Mesendoderm (in vitro differentiated cells): ENCODE measurements around the gene ITSN1.
"Not testable (repeated sequence)": the region's sequence is repeated elsewhere in the genome, so short reads cannot be mapped to it uniquely, and the experiment has no call there.

Experiments used
- DNase-seq: peaks from one replicate; pipeline ENCODE4 v3.0.0; 2013
- H2AK5ac ChIP-seq: 2 replicates; pipeline ENCODE4 v1.6.1; 2013; ENCODE audit warnings: low read length, inconsistent platforms
- H2BK120ac ChIP-seq: 2 replicates; pipeline ENCODE4 v1.6.1; 2013; ENCODE audit warnings: low read depth, mild to moderate bottlenecking, low read length, moderate library complexity, mixed read lengths
- H2BK15ac ChIP-seq: replicated peaks from 2 replicates; pipeline ENCODE4 v1.6.1; 2013; ENCODE audit warnings: low read depth, mild to moderate bottlenecking, moderate library complexity
- H2BK5ac ChIP-seq: 2 replicates; pipeline ENCODE4 v1.6.1; 2013; ENCODE audit warnings: low read length, inconsistent platforms
- H3K18ac ChIP-seq: 2 replicates; pipeline ENCODE4 v1.6.1; 2013; ENCODE audit warnings: mild to moderate bottlenecking, low read length, mixed read lengths
- H3K23ac ChIP-seq: one replicate; pipeline ENCODE4 v1.6.1; 2013; ENCODE audit warnings: low read length
- H3K27ac ChIP-seq: 2 replicates; pipeline ENCODE4 v1.5.1; 2013; ENCODE audit warnings: low read depth, mild to moderate bottlenecking, inconsistent platforms, low read length, moderate library complexity
- H3K27me3 ChIP-seq: 2 replicates; pipeline ENCODE4 v1.6.1; 2013; ENCODE audit warnings: low read length, control low read depth, mild to moderate bottlenecking, inconsistent platforms; ENCODE audit not compliant: insufficient read depth, poor library complexity
- H3K36me3 ChIP-seq: 2 replicates; pipeline ENCODE4 v1.6.1; 2013; ENCODE audit warnings: low read length, inconsistent platforms; ENCODE audit not compliant: control insufficient read depth, insufficient read depth
- H3K4ac ChIP-seq: one replicate; pipeline ENCODE4 v1.6.1; 2013; ENCODE audit warnings: low read depth, mild to moderate bottlenecking, low read length, moderate library complexity
- H3K4me1 ChIP-seq: 2 replicates; pipeline ENCODE4 v1.6.1; 2013; ENCODE audit warnings: low read depth, low read length, inconsistent platforms; ENCODE audit not compliant: control insufficient read depth
- H3K4me2 ChIP-seq: 2 replicates; pipeline ENCODE4 v1.6.1; 2013; ENCODE audit warnings: low read length
- H3K4me3 ChIP-seq: 2 replicates; pipeline ENCODE4 v1.5.1; 2013; ENCODE audit warnings: mild to moderate bottlenecking, low read length
- H3K56ac ChIP-seq: one replicate; pipeline ENCODE4 v1.6.1; 2013; ENCODE audit warnings: low read length
- H3K79me1 ChIP-seq: 2 replicates; pipeline ENCODE4 v1.6.1; 2013; ENCODE audit warnings: low read length, inconsistent platforms
- H3K79me2 ChIP-seq: 2 replicates; pipeline ENCODE4 v1.6.1; 2013; ENCODE audit warnings: mild to moderate bottlenecking, low read length; ENCODE audit not compliant: control insufficient read depth, insufficient read depth
- H3K9ac ChIP-seq: 2 replicates; pipeline ENCODE4 v1.6.1; 2013; ENCODE audit warnings: low read length, inconsistent platforms
- H4K5ac ChIP-seq: one replicate; pipeline ENCODE4 v1.6.1; 2013; ENCODE audit warnings: low read length
- H4K8ac ChIP-seq: one replicate; pipeline ENCODE4 v1.6.1; 2013; ENCODE audit warnings: low read depth, mild to moderate bottlenecking, control low read depth, low read length, moderate library complexity
- WGBS: extraction: QIAGEN DNeasy Blood & Tissue Kit; methylation state at CpG from one replicate; pipeline ENCODE4 v1.1.7; 2013; ENCODE audit warnings: low lambda C conversion rate, missing lambda C conversion rate; ENCODE audit not compliant: insufficient coverage; ENCODE audit errors: extremely low coverage; 5-methylcytosine and 5-hydroxymethylcytosine counted together

Gene ITSN1

GRCh38 chr21:33676666-33677065, 34.4 kb downstream of the ITSN1 start:
- H3K9ac ChIP-seq, H3K36me3 ChIP-seq, H4K5ac ChIP-seq, H4K8ac ChIP-seq, H2BK120ac ChIP-seq, H3K4me1 ChIP-seq, H3K4me2 ChIP-seq, H2BK15ac ChIP-seq, H3K18ac ChIP-seq, H3K27ac ChIP-seq, H3K4me3 ChIP-seq, H2BK5ac ChIP-seq, H3K23ac ChIP-seq, H2AK5ac ChIP-seq, H3K4ac ChIP-seq, H3K56ac ChIP-seq, H3K27me3 ChIP-seq, H3K79me1 ChIP-seq, DNase-seq: not testable (repeated sequence)
- WGBS: no CpG with 5 or more reads among the region's 5 CpGs
- H3K79me2 ChIP-seq: peaks cover 38% of the 10 kb centered on the region

- no peak for DNase-seq
- no peak overlapping the region for H3K23ac ChIP-seq
- H3K27me3 ChIP-seq: no peaks in the 10 kb centered on the region
- H2AK5ac ChIP-seq: no peak overlapping the region
- peak overlapping the region; percentile 31 for H3K4ac ChIP-seq
- no peak overlapping the region for H4K5ac ChIP-seq
- H3K4me2 ChIP-seq: no peak overlapping the region
- no peak overlapping the region for H3K18ac ChIP-seq
- H3K56ac ChIP-seq: no peak overlapping the region
- no CpG with 5 or more reads among the region's 9 CpGs for WGBS
- peaks cover 7% of the 10 kb centered on the region for H3K79me1 ChIP-seq
- no peak overlapping the region for H2BK5ac ChIP-seq
- H3K4me1 ChIP-seq: no peaks in the 10 kb centered on the region
- H3K4me3 ChIP-seq: no peak overlapping the region
- H3K9ac ChIP-seq: no peak overlapping the region
- peaks cover 35% of the 10 kb centered on the region for H3K79me2 ChIP-seq
- H4K8ac ChIP-seq: no peak overlapping the region
- no peak overlapping the region for H2BK15ac ChIP-seq
- no peaks in the 10 kb centered on the region for H3K36me3 ChIP-seq
- H2BK120ac ChIP-seq: no peak overlapping the region
- no peak overlapping the region for H3K27ac ChIP-seq
Measured at GRCh38 chr21:33677450-33677849, 35.1 kb downstream of the ITSN1 start.

GRCh38 chr21:33680870-33681269, 38.6 kb downstream of the ITSN1 start:
- Histone ChIP-seq H2BK5ac (no peak overlapping the region), H2BK15ac (no peak overlapping the region), H4K8ac (peak overlapping the region; percentile 56), H3K27me3 (no peaks in the 10 kb centered on the region), H3K79me2 (peaks cover 28% of the 10 kb centered on the region), H3K4me3 (no peak overlapping the region), H3K4me1 (peaks cover 7% of the 10 kb centered on the region), H3K9ac (no peak overlapping the region), H3K18ac (no peak overlapping the region), H3K4me2 (no peak overlapping the region), H3K27ac (no peak overlapping the region), H3K56ac (no peak overlapping the region), H2AK5ac (no peak overlapping the region), H4K5ac (no peak overlapping the region), H2BK120ac (no peak overlapping the region), H3K79me1 (peaks cover 7% of the 10 kb centered on the region), H3K4ac (no peak overlapping the region), H3K36me3 (no peaks in the 10 kb centered on the region), H3K23ac (no peak overlapping the region)
- DNase-seq: no peak
- 100% methylated on average over 1 of the region's 6 CpGs for WGBS

- no peak overlapping the region for H3K56ac ChIP-seq
- no peaks in the 10 kb centered on the region for H3K36me3 ChIP-seq
- H3K4me2 ChIP-seq: no peak overlapping the region
- H3K79me2 ChIP-seq: peaks cover 26% of the 10 kb centered on the region
- no peak overlapping the region for H3K23ac ChIP-seq
- no peak overlapping the region for H3K9ac ChIP-seq
- H2BK5ac ChIP-seq: no peak overlapping the region
- H3K4me3 ChIP-seq: no peak overlapping the region
- H2AK5ac ChIP-seq: no peak overlapping the region
- H4K5ac ChIP-seq: no peak overlapping the region
- WGBS: no CpG with 5 or more reads among the region's 4 CpGs
- H3K4ac ChIP-seq: no peak overlapping the region
- no peak overlapping the region for H4K8ac ChIP-seq
- peak; percentile 95 for DNase-seq
- H2BK15ac ChIP-seq: no peak overlapping the region
- H3K4me1 ChIP-seq: peaks cover 9% of the 10 kb centered on the region
- H3K27me3 ChIP-seq: no peaks in the 10 kb centered on the region
- peaks cover 6% of the 10 kb centered on the region for H3K79me1 ChIP-seq
- no peak overlapping the region for H3K27ac ChIP-seq
- H3K18ac ChIP-seq: no peak overlapping the region
- no peak overlapping the region for H2BK120ac ChIP-seq
Measured at GRCh38 chr21:33682992-33683627, 40.8 kb downstream of the ITSN1 start.

GRCh38 chr21:33684068-33684467, 41.8 kb downstream of the ITSN1 start:
- DNase-seq: peak; percentile 40
- H3K27ac ChIP-seq: peak overlapping the region; percentile 64
- H3K23ac ChIP-seq: no peak overlapping the region
- no peak overlapping the region for H2AK5ac ChIP-seq
- no peak overlapping the region for H4K5ac ChIP-seq
- no peak overlapping the region for H2BK5ac ChIP-seq
- no peak overlapping the region for H3K18ac ChIP-seq
- no peak overlapping the region for H3K4me3 ChIP-seq
- H2BK120ac ChIP-seq: no peak overlapping the region
- no CpG with 5 or more reads among the region's 2 CpGs for WGBS
- H3K79me2 ChIP-seq: peaks cover 30% of the 10 kb centered on the region
- H3K79me1 ChIP-seq: peaks cover 4% of the 10 kb centered on the region
- no peak overlapping the region for H3K4ac ChIP-seq
- no peak overlapping the region for H3K9ac ChIP-seq
- H3K4me2 ChIP-seq: no peak overlapping the region
- H4K8ac ChIP-seq: no peak overlapping the region
- H3K27me3 ChIP-seq: no peaks in the 10 kb centered on the region
- no peak overlapping the region for H2BK15ac ChIP-seq
- peaks cover 9% of the 10 kb centered on the region for H3K4me1 ChIP-seq
- H3K36me3 ChIP-seq: no peaks in the 10 kb centered on the region
- no peak overlapping the region for H3K56ac ChIP-seq
